HFF-Myc (cell line): ENCODE results near the gene ATP11A.

ENCODE experiments used
- DNase-seq: peaks from one replicate; pipeline ENCODE4 v3.0.0-alpha.2; 2011; ENCODE audit warnings: low read depth; ENCODE audit errors: extremely low read depth
- H3K4me3 ChIP-seq: replicated peaks from 2 replicates; pipeline ENCODE4 v1.5.1; 2011; ENCODE audit warnings: low read depth, mild to moderate bottlenecking, control low read depth, low read length
- CTCF ChIP-seq: IDR thresholded peaks from 2 replicates; pipeline ENCODE4 v1.5.1; 2012; ENCODE audit warnings: mild to moderate bottlenecking, low read depth, low read length, control low read depth; ENCODE audit errors: missing control alignments

Gene ATP11A

GRCh38 chr13:112721198-112722104, 31.6 kb downstream of the ATP11A start:
- no peak for DNase-seq
- no peak overlapping the region for H3K4me3 ChIP-seq
- TF ChIP-seq CTCF, result no peak

- no peak overlapping the region for H3K4me3 ChIP-seq
- TF ChIP-seq CTCF, result no peak
- no peak for DNase-seq
These were observed 32.8 kb downstream of the ATP11A start for GRCh38 chr13:112722433-112723263.

- H3K4me3 ChIP-seq, result no peak overlapping the region
- DNase-seq, result no peak
- TF ChIP-seq CTCF, result no peak
These were observed 33.9 kb downstream of the ATP11A start for GRCh38 chr13:112723771-112724170.

- TF ChIP-seq CTCF, result no peak
- no peak overlapping the region for H3K4me3 ChIP-seq
- DNase-seq, result no peak
These were observed 35.0 kb downstream of the ATP11A start for GRCh38 chr13:112724788-112725345.

- DNase-seq, result no peak
- H3K4me3 ChIP-seq, result no peak overlapping the region
- TF ChIP-seq CTCF, result no peak
These were observed 35.6 kb downstream of the ATP11A start for GRCh38 chr13:112725346-112726015.

- TF ChIP-seq CTCF, result no peak
- H3K4me3 ChIP-seq, result no peak overlapping the region
- no peak for DNase-seq
These were observed 36.4 kb downstream of the ATP11A start for GRCh38 chr13:112726016-112726767.
